HG02973 (cell line): ENCODE data around the gene MACROD2.
"Not testable (repeated sequence)": the region's sequence is repeated elsewhere in the genome, so short reads cannot be mapped to it uniquely, and the experiment has no call there.

ENCODE experiments used
- ATAC-seq: cut with Tn5 transposase; IDR thresholded peaks from one replicate; pipeline ENCODE4 v1.9.1; 2021; ENCODE audit warnings: moderate library complexity; ENCODE audit not compliant: unreplicated experiment

MACROD2 gene

GRCh38 chr20:15346657-15347280, 1351.5 kb downstream of the MACROD2 start:
- ATAC-seq = no peak

GRCh38 chr20:15359056-15359455, 1363.7 kb downstream of the MACROD2 start:
- no peak for ATAC-seq

GRCh38 chr20:15362849-15363248, 1367.5 kb downstream of the MACROD2 start:
- ATAC-seq = no peak

- ATAC-seq = no peak
Measured at GRCh38 chr20:15364781-15365180, 1369.5 kb downstream of the MACROD2 start.

- ATAC-seq = no peak
Measured at GRCh38 chr20:15370370-15370769, 1375.1 kb downstream of the MACROD2 start.

DNA sequence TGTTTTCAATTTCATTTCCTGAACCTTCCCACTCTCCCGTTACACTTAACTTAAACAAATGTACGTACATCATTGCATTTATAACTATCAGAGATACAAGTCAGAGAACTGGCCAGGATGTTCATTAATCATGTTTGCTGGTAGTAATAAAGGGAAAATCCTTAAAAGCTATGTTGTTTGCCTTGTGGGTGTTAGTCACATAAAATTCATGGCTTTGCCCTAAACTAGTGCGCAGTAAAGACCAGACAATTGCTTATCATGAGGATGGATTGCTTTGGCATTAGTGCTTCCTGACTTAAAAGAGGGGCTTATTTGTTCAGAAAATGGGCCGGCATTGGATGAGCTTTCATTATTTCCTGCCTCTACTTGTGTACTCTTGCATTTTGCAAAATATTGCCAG, 1379.4 kb downstream of the MACROD2 start:
- no peak for ATAC-seq

GRCh38 chr20:15375836-15376235, 1380.5 kb downstream of the MACROD2 start:
- no peak for ATAC-seq

- ATAC-seq = not testable (repeated sequence)
Measured at GRCh38 chr20:15377603-15378002, 1382.3 kb downstream of the MACROD2 start.

- no peak for ATAC-seq
Measured at GRCh38 chr20:15378151-15378550, 1382.8 kb downstream of the MACROD2 start.

GRCh38 chr20:15379681-15380296, 1384.5 kb downstream of the MACROD2 start:
- no peak for ATAC-seq

- ATAC-seq = peak; percentile 51
Measured at GRCh38 chr20:15380770-15381169, 1385.5 kb downstream of the MACROD2 start.

DNA sequence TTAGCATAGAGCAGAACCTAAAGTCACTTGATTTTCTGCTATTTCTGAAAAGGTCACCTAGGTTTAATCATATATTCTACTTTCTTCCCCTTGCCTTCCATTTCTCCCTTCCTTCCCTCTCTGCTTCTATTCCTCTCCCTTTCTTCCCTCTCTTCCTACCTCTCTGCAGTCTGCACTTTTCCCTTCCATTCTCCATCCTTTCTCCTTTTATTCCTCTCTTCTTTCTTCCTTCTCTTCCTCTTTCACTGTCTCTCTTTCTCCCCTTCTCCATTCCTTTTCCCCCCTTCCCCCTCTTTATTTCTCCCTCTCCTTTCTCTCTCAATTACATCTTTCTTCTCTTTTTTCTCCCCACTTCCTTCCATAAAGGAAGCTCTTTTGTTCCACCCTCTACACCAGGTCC, 1391.9 kb downstream of the MACROD2 start:
- no peak for ATAC-seq

DNA sequence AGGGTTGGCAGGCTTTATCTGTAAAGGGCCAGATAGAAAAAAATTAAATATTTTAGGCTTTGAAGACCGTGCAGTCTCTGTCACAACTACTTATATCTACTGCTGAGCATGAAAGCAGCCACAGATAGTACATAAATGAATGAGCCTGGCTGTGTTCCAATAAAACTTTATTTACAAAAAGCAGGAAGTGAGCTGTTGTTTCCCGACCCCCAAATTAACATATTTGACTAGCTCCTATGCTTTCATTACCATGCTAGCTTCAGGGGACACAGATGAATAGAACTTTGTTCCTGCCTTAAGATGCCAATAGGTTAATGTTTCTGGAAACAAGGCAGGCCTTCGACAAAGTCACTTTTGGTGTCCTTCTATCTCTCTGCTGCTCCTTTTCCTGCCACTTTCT, 1400.1 kb downstream of the MACROD2 start:
- ATAC-seq = no peak

GRCh38 chr20:15396026-15396425, 1400.7 kb downstream of the MACROD2 start:
- no peak for ATAC-seq

GRCh38 chr20:15396900-15397299, 1401.6 kb downstream of the MACROD2 start:
- no peak for ATAC-seq

GRCh38 chr20:15399781-15400180, 1404.5 kb downstream of the MACROD2 start:
- ATAC-seq = no peak

DNA sequence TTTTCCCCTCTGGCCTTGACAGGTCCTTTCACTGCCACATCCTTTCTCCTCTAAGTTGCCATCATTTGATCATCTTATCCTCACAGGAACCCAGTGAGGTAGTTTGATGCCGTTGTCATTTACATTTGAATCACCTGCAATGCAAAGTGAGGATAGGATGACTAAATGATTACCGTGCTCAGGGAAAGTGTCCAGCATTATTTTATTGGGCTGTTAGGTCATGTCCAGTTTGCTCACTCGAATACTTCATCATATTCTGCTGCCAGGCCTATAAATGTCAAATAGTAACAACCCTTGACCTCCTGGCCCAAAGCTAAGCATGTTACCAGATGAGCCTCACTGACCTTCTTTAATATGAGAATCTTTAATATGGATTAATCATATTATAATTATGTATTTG, 1410.8 kb downstream of the MACROD2 start:
- ATAC-seq = no peak

- ATAC-seq = no peak
Measured at GRCh38 chr20:15411781-15412180, 1416.5 kb downstream of the MACROD2 start.

DNA sequence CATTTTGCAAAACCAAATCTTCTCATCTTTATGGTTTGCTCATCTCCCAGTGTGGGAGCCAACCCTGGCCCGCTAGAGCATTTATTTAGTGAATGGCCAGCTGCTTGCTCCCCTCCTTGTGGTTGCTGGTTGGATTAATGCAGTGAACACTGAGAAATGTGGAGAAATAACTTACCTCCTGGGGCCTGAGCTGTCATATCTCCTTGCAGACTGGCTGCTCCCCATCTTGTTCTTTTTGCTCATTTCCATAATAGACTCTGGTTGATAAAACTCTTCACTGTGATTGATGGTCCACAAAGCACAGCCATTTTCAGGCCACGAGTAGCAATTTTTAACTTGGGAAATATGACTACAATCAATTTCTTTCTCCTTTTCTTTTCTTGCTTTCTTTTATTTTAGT, 1420.6 kb downstream of the MACROD2 start:
- no peak for ATAC-seq

DNA sequence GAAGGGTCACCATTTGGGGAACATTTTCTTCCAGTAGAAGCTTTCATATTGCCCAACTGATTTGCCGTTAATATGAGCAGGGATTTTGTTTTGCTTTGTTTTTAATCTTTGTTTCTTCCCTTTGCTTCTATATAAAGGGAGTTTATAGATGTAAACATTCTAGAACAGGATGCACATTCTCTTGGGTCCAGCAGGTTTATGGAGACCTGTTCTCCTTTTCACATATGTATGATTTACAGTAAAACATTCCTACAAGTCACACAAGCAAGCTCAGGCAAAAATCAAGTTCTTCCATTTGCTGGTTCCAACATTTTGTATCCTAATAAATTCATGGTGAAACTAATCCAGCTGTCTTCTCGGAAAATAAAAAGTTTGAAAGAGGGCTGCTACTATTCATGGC, 1424.5 kb downstream of the MACROD2 start:
- no peak for ATAC-seq

DNA sequence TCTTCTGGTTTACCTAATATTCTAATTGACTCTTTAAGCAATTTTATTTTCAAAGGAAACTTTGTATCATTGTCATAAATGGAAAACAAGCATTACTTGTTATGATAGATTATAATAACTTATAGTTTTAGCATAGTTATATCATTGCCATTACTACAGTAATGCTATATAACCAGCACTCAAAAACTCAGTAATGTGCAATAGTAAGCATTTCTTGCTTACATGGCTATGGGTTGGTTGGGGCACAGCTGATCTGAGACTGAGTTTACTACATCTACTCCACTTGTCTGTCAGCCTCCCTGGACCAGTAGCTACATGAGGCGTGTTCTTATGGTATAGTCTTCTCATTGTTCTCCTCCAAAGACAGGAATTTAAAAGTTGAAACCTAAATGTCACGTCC, 1427.7 kb downstream of the MACROD2 start:
- ATAC-seq = no peak

DNA sequence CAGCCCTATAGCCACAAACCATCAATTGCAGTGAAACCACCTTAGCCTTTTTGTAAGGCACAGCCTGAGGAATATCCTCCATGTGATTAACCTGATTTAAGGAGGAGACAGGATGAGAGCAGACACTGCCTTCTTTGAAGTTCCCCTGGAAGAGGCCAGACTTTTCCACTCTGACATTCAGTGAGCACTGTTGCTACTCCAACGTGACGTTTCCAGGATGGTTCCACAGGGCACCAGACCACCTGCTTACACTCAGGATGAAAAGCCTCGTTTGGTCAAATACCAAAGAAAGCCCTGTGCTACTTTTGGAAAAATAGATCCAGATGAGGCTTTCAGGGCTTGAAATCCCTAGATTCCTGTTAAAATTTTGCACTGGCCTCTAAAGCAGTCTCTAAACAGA, 1444.2 kb downstream of the MACROD2 start:
- ATAC-seq = no peak
